Loucy (cell line): ENCODE data around the gene FHIT.

Experiments used
- H2AFZ ChIP-seq: fragments of 200-600 bp; sonication (generic); 2 replicates; pipeline ENCODE4 v1.6.0; 2016; ENCODE audit warnings: antibody characterized with exemption, mild to moderate bottlenecking, low read length, moderate library complexity
- H3F3A ChIP-seq: fragments of 200-600 bp; 2 replicates; pipeline ENCODE4 v1.6.0; 2016; ENCODE audit warnings: antibody characterized with exemption, low read depth, mild to moderate bottlenecking
- H3K27me3 ChIP-seq: fragments of 200-600 bp; sonication (generic); 2 replicates; pipeline ENCODE4 v1.6.1; 2014; ENCODE audit warnings: low read length, mild to moderate bottlenecking; ENCODE audit not compliant: insufficient read depth, poor library complexity, severe bottlenecking
- H3K36me3 ChIP-seq: fragments of 200-600 bp; sonication (generic); 2 replicates; pipeline ENCODE4 v1.6.1; 2016; ENCODE audit warnings: low read length; ENCODE audit not compliant: insufficient read depth
- H3K4me1 ChIP-seq: fragments of 200-600 bp; sonication (generic); 2 replicates; pipeline ENCODE4 v1.5.1; 2014; ENCODE audit warnings: low read length, mild to moderate bottlenecking; ENCODE audit not compliant: insufficient read depth, poor library complexity, severe bottlenecking
- H3K4me2 ChIP-seq: fragments of 200-600 bp; sonication (generic); 2 replicates; pipeline ENCODE4 v1.6.0; 2014; ENCODE audit warnings: antibody characterized with exemption, low read length, low read depth, mild to moderate bottlenecking; ENCODE audit not compliant: poor library complexity, severe bottlenecking
- H3K4me3 ChIP-seq: fragments of 200-600 bp; sonication (generic); 2 replicates; pipeline ENCODE4 v1.5.1; 2014; ENCODE audit warnings: low read length, mild to moderate bottlenecking, mixed read lengths; ENCODE audit not compliant: poor library complexity, severe bottlenecking
- H3K79me2 ChIP-seq: fragments of 200-600 bp; sonication (generic); 2 replicates; pipeline ENCODE4 v1.6.1; 2014; ENCODE audit warnings: low read length; ENCODE audit not compliant: insufficient read depth
- H3K9ac ChIP-seq: fragments of 200-600 bp; sonication (generic); 2 replicates; pipeline ENCODE4 v1.6.0; 2014; ENCODE audit warnings: mild to moderate bottlenecking, low read depth, low read length, moderate library complexity; ENCODE audit not compliant: poor library complexity, severe bottlenecking
- H3K9me2 ChIP-seq: fragments of 200-600 bp; sonication (generic); replicated peaks from 2 replicates; pipeline ENCODE4 v1.6.1; 2016; ENCODE audit warnings: low read depth, low read length, mixed read lengths
- H3K9me3 ChIP-seq: fragments of 200-600 bp; sonication (generic); 2 replicates; pipeline ENCODE4 v1.6.1; 2014; ENCODE audit warnings: mild to moderate bottlenecking, antibody characterized with exemption, low read length, low read depth; ENCODE audit not compliant: insufficient read depth
- H4K20me1 ChIP-seq: fragments of 200-600 bp; sonication (generic); 2 replicates; pipeline ENCODE4 v1.6.0; 2014; ENCODE audit warnings: antibody characterized with exemption, low read length, mild to moderate bottlenecking; ENCODE audit not compliant: insufficient read depth, poor library complexity, severe bottlenecking
- EZH2phosphoT487 ChIP-seq: fragments of 200-600 bp; IDR thresholded peaks from 2 replicates; pipeline ENCODE4 v1.6.1; 2018; ENCODE audit warnings: antibody characterized with exemption, mild to moderate bottlenecking, moderate library complexity, borderline replicate concordance
- TF ChIP-seq, protein P1 (sequence below): fragments of 200-600 bp; sonication (generic); conservative IDR thresholded peaks from 2 replicates; pipeline ENCODE4 v1.5.1; 2014; ENCODE audit warnings: mild to moderate bottlenecking, antibody characterized with exemption, low read length

Gene FHIT

GRCh38 chr3:60269377-60269776 is 981.9 kb downstream of the FHIT start:
- Histone ChIP-seq H3K4me1 (no peaks in the 10 kb centered on the region), H3K79me2 (no peaks in the 10 kb centered on the region), H3K4me2 (no peak overlapping the region), H3K27me3 (no peaks in the 10 kb centered on the region), H3K36me3 (no peaks in the 10 kb centered on the region), H4K20me1 (no peaks in the 10 kb centered on the region), H3K9me3 (no peaks in the 10 kb centered on the region), H3K4me3 (no peak overlapping the region), H2AFZ (no peak overlapping the region), H3K9ac (no peak overlapping the region), H3K9me2 (no peaks in the 10 kb centered on the region), H3F3A (no peaks in the 10 kb centered on the region)
- TF ChIP-seq, protein P1, sequence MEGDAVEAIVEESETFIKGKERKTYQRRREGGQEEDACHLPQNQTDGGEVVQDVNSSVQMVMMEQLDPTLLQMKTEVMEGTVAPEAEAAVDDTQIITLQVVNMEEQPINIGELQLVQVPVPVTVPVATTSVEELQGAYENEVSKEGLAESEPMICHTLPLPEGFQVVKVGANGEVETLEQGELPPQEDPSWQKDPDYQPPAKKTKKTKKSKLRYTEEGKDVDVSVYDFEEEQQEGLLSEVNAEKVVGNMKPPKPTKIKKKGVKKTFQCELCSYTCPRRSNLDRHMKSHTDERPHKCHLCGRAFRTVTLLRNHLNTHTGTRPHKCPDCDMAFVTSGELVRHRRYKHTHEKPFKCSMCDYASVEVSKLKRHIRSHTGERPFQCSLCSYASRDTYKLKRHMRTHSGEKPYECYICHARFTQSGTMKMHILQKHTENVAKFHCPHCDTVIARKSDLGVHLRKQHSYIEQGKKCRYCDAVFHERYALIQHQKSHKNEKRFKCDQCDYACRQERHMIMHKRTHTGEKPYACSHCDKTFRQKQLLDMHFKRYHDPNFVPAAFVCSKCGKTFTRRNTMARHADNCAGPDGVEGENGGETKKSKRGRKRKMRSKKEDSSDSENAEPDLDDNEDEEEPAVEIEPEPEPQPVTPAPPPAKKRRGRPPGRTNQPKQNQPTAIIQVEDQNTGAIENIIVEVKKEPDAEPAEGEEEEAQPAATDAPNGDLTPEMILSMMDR: no peak
- no peak for TF ChIP-seq EZH2phosphoT487

- Histone ChIP-seq H3K9ac (no peak overlapping the region), H3K79me2 (no peaks in the 10 kb centered on the region), H3K4me1 (no peaks in the 10 kb centered on the region), H3K4me3 (no peak overlapping the region), H3F3A (no peaks in the 10 kb centered on the region), H4K20me1 (no peaks in the 10 kb centered on the region), H3K9me3 (no peaks in the 10 kb centered on the region), H3K36me3 (no peaks in the 10 kb centered on the region), H3K4me2 (no peak overlapping the region), H3K27me3 (no peaks in the 10 kb centered on the region), H3K9me2 (no peaks in the 10 kb centered on the region), H2AFZ (no peak overlapping the region)
- no peak for TF ChIP-seq EZH2phosphoT487
These were observed 983.1 kb downstream of the FHIT start for GRCh38 chr3:60268123-60268522.

GRCh38 chr3:60266444-60266843 is 984.8 kb downstream of the FHIT start:
- no peaks in the 10 kb centered on the region for H3F3A ChIP-seq
- no peaks in the 10 kb centered on the region for H3K4me1 ChIP-seq
- H3K4me2 ChIP-seq: no peak overlapping the region
- H4K20me1 ChIP-seq: no peaks in the 10 kb centered on the region
- TF ChIP-seq EZH2phosphoT487: no peak
- TF ChIP-seq, protein P1: no peak
- no peak overlapping the region for H3K9ac ChIP-seq
- no peaks in the 10 kb centered on the region for H3K36me3 ChIP-seq
- no peak overlapping the region for H3K4me3 ChIP-seq
- H3K9me2 ChIP-seq: no peaks in the 10 kb centered on the region
- H3K27me3 ChIP-seq: no peaks in the 10 kb centered on the region
- no peak overlapping the region for H2AFZ ChIP-seq
- no peaks in the 10 kb centered on the region for H3K9me3 ChIP-seq
- H3K79me2 ChIP-seq: no peaks in the 10 kb centered on the region

DNA sequence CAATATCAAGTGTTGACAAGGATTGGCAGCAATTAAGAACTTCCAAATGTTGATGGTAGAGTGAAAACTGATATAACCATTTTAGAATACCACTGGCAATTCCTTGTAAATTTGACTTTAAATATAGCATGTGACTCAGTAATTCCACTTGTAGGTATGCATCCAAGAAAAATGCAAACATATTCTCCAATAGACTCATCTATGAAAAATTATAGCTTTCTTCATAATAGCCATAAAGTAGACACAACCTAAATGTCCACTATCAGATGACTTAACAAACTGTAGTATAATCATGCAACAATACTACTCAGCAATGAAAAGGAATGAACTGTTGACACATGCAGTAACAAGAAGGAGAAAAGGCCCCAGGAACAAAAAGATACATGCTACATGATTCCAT is 988.1 kb downstream of the FHIT start:
- Histone ChIP-seq H3K27me3 (no peaks in the 10 kb centered on the region), H4K20me1 (no peaks in the 10 kb centered on the region), H3K4me1 (no peaks in the 10 kb centered on the region), H3K9ac (no peak overlapping the region), H2AFZ (no peak overlapping the region), H3K9me3 (no peaks in the 10 kb centered on the region), H3K4me3 (no peak overlapping the region), H3K9me2 (no peaks in the 10 kb centered on the region), H3K79me2 (no peaks in the 10 kb centered on the region), H3F3A (no peaks in the 10 kb centered on the region), H3K4me2 (no peak overlapping the region), H3K36me3 (no peaks in the 10 kb centered on the region)
- TF ChIP-seq, protein P1: no peak
- TF ChIP-seq EZH2phosphoT487: no peak
